Fibroblast of pulmonary artery (primary cell): ENCODE data around the gene PNKD.
"Not testable (repeated sequence)": the region's sequence is repeated elsewhere in the genome, so short reads cannot be mapped to it uniquely, and the experiment has no call there.

ENCODE experiments used
- DNase-seq: peaks from one replicate; pipeline ENCODE4 v3.0.0-alpha.2; 2010; ENCODE audit warnings: low read depth
- H3K4me3 ChIP-seq: replicated peaks from 2 replicates; pipeline ENCODE4 v1.5.1; 2011; ENCODE audit warnings: low read depth, mild to moderate bottlenecking, control low read depth, low read length, moderate library complexity
- TF ChIP-seq, protein P1 (sequence below): IDR thresholded peaks from 2 replicates; pipeline ENCODE4 v1.5.1; 2011; ENCODE audit warnings: mild to moderate bottlenecking, control low read depth, low read length, inconsistent platforms; ENCODE audit errors: missing control alignments

Gene PNKD

DNA sequence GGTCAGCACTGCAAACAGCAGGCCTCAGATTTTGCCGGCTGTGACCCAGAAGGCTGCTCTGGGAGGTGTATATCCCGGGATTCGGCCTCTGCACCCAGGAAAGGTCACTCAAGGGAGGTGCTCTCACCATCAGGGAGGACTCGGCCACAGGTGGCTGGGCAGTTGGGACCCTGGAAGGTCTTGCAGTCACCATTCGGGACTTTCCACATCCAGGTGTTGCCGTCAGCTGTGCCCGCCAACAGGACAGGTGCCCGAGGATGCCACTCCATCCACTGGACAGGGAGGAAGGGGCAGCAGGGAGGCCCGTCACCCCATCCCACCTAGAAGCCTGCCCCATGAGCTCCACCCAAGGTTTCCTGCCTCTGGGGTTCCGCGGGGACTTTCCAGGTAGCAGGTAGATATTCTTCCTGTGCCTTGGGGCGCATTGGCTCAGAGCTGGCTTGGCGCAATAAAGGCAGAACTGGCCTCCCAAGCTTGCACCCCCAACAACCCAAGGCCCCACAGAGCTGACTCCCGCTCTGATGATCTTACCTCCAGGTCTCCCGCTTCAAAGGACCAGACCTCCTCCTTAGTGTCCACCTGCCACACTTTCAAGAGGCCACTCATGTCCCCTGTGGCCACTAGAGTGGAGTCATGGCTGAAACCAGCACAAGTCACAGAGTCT lies 3.9 kb upstream of the PNKD start:
- no peak overlapping the region for H3K4me3 ChIP-seq
- TF ChIP-seq, protein P1, sequence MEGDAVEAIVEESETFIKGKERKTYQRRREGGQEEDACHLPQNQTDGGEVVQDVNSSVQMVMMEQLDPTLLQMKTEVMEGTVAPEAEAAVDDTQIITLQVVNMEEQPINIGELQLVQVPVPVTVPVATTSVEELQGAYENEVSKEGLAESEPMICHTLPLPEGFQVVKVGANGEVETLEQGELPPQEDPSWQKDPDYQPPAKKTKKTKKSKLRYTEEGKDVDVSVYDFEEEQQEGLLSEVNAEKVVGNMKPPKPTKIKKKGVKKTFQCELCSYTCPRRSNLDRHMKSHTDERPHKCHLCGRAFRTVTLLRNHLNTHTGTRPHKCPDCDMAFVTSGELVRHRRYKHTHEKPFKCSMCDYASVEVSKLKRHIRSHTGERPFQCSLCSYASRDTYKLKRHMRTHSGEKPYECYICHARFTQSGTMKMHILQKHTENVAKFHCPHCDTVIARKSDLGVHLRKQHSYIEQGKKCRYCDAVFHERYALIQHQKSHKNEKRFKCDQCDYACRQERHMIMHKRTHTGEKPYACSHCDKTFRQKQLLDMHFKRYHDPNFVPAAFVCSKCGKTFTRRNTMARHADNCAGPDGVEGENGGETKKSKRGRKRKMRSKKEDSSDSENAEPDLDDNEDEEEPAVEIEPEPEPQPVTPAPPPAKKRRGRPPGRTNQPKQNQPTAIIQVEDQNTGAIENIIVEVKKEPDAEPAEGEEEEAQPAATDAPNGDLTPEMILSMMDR: no peak

DNA sequence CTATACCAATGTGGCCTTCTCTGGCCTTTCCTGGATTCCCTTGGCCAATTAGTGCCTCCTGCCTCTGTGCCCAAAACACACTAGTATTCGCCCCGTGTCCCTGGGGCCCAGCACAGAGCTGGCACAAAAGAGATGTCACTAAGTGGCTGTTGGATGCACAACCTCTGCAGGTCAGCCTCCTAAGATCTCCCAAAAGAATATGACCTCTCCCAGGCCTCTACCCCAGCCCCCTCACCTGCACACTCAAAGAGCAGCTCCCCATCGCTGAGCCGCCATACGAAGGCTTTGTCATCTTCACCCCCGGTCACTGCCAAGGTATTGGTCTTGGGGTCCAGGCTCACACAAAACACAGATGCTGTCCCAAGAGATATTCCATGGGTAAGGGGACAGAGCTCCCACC lies 3.1 kb upstream of the PNKD start:
- no peak for DNase-seq
- TF ChIP-seq, protein P1: no peak
- H3K4me3 ChIP-seq: no peak overlapping the region

More for the DNA sequence above, 3.9 kb upstream of the PNKD start:
- no peak for DNase-seq

DNA sequence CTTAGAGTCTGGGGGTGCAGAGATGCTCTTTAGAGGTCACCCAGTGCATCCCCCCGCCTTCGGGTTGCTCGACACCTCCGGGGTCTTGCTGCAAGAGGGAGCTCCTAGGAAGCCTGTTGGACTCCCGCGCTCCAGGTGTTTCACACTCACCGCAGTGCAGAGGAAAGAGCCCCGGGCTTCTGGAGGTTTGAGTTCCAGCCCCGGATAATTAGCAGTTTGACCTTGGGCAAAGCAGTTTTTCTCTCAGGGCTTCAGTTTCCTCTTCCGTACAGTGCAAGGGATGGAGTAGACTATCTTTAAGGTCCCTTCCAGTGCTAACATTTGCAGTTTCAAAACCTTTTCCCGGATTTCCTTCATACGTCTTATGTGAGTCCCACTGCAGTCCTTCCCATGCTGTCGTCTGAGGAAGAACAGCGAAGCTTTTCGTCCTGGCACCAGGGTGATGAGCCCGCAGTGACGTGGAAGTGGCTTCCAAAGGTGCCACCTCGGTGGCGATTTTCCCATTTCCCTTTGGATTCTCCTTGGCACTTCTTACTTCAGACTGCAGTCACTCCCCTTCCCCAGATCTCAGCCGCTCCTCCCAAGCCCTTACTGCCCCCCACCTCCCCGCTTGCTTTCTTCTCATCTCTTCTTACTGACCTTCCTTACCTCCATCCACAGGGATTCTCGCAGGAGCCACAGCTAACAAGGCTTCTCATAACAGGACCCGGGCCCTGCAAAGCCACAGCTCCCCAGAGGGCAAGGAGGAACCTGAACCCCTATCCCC lies 585 bp downstream of the PNKD start:
- peak overlapping the region; percentile 97 for H3K4me3 ChIP-seq
- no peak for DNase-seq
- TF ChIP-seq, protein P1: no peak

DNA sequence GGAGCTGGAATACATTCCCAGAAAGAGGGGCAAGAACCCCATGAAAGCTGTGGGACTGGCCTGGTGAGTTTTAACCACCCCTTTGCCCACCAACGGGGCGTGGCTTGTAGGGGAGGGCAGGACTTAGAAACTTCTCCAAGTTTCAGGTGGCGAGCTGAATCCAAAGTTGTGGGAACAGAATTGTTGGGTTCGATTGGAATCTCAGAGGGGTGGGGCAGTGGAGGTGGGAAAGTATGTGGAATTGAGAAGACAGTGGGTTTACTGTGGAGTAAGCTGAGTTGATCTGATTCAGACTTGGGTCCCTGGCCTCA lies 1.1 kb downstream of the PNKD start:
- TF ChIP-seq, protein P1: no peak
- DNase-seq: no peak
- H3K4me3 ChIP-seq: peak overlapping the region; percentile 97

DNA sequence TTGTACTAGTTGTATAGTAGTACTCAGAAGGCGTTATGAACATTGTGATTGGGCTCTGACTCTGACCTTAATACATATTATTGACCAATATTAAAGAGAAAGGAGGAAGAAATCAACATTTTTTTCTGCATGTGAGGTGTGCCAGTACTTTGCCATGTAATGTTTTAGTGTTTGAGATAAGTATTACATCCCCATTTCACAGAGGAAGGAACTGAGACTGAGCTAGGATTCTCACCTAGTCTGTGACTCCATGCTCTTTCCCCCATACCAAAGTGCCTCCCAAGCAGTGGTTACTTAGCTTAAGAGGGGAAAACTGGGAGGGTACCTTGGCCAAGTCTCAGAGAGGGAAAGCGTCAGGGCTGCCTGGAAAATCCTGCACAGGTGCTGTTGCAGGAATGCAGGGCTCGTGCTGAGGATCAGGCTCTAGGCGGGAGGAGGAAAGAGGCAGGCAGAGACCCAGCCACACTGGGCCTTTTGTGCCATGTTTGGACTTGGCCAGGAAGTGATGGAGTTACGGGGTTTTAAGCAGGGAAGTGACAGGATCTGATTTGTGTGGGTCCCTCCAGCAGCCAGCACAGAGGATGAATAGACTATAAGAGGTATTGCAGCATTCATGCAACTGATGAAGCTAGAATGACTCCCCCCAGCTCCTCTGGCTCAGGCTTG lies 1.7 kb downstream of the PNKD start:
- H3K4me3 ChIP-seq: no peak overlapping the region

DNA sequence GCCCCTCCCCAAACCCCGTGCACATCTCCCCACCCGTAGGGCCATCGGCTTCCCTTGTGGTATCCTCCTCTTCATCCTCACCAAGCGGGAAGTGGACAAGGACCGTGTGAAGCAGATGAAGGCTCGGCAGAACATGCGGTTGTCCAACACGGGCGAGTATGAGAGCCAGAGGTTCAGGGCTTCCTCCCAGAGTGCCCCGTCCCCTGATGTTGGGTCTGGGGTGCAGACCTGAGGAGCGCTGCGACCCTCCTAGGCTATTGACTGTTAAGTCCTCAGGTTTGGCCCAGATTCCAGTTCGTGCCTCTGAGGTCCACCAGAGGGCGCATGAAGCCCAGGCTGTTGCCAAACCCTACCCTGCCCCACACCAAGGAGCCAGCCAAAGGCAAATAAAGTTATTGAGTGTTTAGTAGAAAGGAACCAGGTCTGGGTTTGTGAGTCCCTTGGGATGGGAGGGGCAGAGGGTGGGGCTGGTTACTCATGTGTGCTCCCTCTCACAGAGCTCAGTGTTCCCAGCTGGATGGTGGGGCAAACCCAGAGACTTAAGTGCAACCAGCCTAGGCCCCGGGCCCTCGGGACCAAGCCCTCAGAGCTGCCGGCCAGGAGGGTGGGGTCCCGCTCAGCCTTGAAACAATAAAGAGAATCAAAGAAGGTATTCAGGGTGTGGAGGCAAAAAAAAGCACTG lies 2.4 kb downstream of the PNKD start:
- no peak overlapping the region for H3K4me3 ChIP-seq
- TF ChIP-seq, protein P1: peak; percentile 92
- DNase-seq: peak; percentile 93

More for the DNA sequence above, 1.7 kb downstream of the PNKD start:
- no peak for DNase-seq
- TF ChIP-seq, protein P1: no peak

DNA sequence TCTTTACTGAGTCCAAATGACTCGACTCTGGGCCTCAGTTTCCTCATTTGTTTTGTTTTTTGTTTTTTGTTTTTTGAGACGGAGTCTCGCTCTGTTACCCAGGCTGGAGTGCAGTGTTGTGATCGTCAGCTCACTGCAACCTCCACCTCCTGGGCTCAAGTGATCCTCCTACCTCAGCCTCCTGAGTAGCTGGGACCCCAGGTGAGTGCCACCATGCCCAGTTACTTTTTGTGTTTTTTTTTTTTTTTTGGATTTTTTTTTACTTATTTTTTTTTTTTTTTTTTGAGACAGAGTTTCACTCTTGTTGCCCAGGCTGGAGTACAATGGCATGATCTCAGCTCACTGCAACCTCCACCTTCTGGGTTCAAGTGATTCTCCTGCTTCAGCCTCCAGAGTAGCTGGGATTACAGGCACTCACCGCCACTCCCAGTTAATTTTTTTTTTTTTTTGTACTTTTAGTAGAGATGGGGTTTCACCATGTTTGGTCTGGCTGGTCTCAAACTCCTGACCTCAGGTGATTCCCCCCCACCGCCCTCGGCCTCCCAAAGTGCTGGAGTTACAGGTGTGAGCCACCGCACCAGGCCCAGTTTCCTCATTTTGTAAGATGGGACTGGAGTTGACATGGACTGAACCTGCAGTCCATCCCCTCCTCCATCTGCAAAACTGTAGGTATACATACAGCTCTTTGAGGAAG lies 3.0 kb downstream of the PNKD start:
- H3K4me3 ChIP-seq, DNase-seq: not testable (repeated sequence)
